ENCODE data around the gene SRL.
A peak's percentile ranks its signal among the peaks of the same experiment; 100 is the strongest.

The SRL gene

GRCh38 chr16:4246777-4247459, 5.0 kb upstream of the SRL start:
- FAIRE-seq (no peak), DNase-seq (ENCODE audit: insufficient read length, low spot score) (no peak)
- no peak for TF ChIP-seq CTCF (IDR thresholded peaks at IDR 0.05; ENCODE audit: insufficient read depth, missing control alignments)

- no peak for TF ChIP-seq CTCF (IDR thresholded peaks at IDR 0.05; ENCODE audit: insufficient read depth, missing control alignments)
Observed at GRCh38 chr16:4245077-4245791, 3.4 kb upstream of the SRL start.

GRCh38 chr16:4244254-4245076, 2.6 kb upstream of the SRL start:
- peak; percentile 83 for FAIRE-seq

More at GRCh38 chr16:4245077-4245791, 3.4 kb upstream of the SRL start:
- DNase-seq (ENCODE audit: insufficient read length, low spot score), result no peak
- FAIRE-seq, result no peak

GRCh38 chr16:4241258-4241927, 487 bp downstream of the SRL start:
- DNase-seq (ENCODE audit: insufficient read length, low spot score) (no peak), FAIRE-seq (no peak)
- TF ChIP-seq CTCF (IDR thresholded peaks at IDR 0.05; ENCODE audit: insufficient read depth, missing control alignments), result no peak

More at GRCh38 chr16:4244254-4245076, 2.6 kb upstream of the SRL start:
- no peak for DNase-seq (ENCODE audit: insufficient read length, low spot score)
- no peak for TF ChIP-seq CTCF (IDR thresholded peaks at IDR 0.05; ENCODE audit: insufficient read depth, missing control alignments)

- no peak for DNase-seq (ENCODE audit: insufficient read length, low spot score)
- TF ChIP-seq CTCF (IDR thresholded peaks at IDR 0.05; ENCODE audit: insufficient read depth, missing control alignments), result no peak
- FAIRE-seq, result no peak
Observed at GRCh38 chr16:4240624-4241023, 1.3 kb downstream of the SRL start.

GRCh38 chr16:4239682-4240175, 2.2 kb downstream of the SRL start:
- no peak for FAIRE-seq
- TF ChIP-seq CTCF (IDR thresholded peaks at IDR 0.05; ENCODE audit: insufficient read depth, missing control alignments), result no peak
- no peak for DNase-seq (ENCODE audit: insufficient read length, low spot score)
